Common myeloid progenitor, CD34-positive (primary cell): ENCODE data around the gene VPS50.

Experiments
- CTCF ChIA-PET: fragments of 350-600 bp; sonication (Branson Sonifier 250); formaldehyde crosslinking; loops from one replicate; lab custom pipeline; 2021; ENCODE audit warnings: antibody characterized with exemption; lab: Charles Lee
- POLR2A ChIA-PET: fragments of 350-600 bp; sonication (Branson Sonifier 250); formaldehyde crosslinking; loops from one replicate; lab custom pipeline; 2021; ENCODE audit warnings: antibody characterized with exemption; lab: Charles Lee
- DNase-seq, 3 donors: peaks; one replicate each; pipeline versions ENCODE4 v3.0.0 to v3.0.0-alpha.2; 2013
- H3K27ac ChIP-seq, 2 experiments: 1 replicate in 1 of 2; 2 replicates in 1 of 2; pipeline ENCODE4 v1.7.0; 2013; ENCODE audit warnings: inconsistent platforms in 2 of 2, low read length in 2 of 2, mild to moderate bottlenecking in 2 of 2, low read depth in 1 of 2, moderate library complexity in 1 of 2; ENCODE audit not compliant: severe bottlenecking in 2 of 2, insufficient read depth in 1 of 2, poor library complexity in 1 of 2
- H3K27me3 ChIP-seq, 5 experiments: replicated peaks in 2 of 5; 1 replicate in 3 of 5; 2 replicates in 2 of 5; pipeline versions ENCODE4 v1.6.1 to v1.7.0; 2013; ENCODE audit warnings: low read length in 4 of 5, mild to moderate bottlenecking in 2 of 5, moderate library complexity in 2 of 5, inconsistent platforms in 1 of 5; ENCODE audit not compliant: insufficient read depth in 5 of 5, control insufficient read depth in 4 of 5
- H3K36me3 ChIP-seq, 4 experiments: 1 replicate in 2 of 4; 2 replicates in 2 of 4; pipeline versions ENCODE4 v1.6.1 to v1.7.0; 2013; ENCODE audit warnings: low read length in 3 of 4, control low read depth in 1 of 4, mild to moderate bottlenecking in 1 of 4; ENCODE audit not compliant: control insufficient read depth in 4 of 4, insufficient read depth in 4 of 4
- H3K4me1 ChIP-seq, 4 experiments: 1 replicate in 3 of 4; 2 replicates in 1 of 4; pipeline versions ENCODE4 v1.6.1 to v1.7.1; 2013; ENCODE audit warnings: low read length in 3 of 4, mild to moderate bottlenecking in 3 of 4, control low read depth in 1 of 4, inconsistent platforms in 1 of 4, moderate library complexity in 1 of 4; ENCODE audit not compliant: control insufficient read depth in 4 of 4, insufficient read depth in 4 of 4; ENCODE audit errors: control extremely low read depth in 1 of 4
- H3K4me3 ChIP-seq, 7 experiments: 1 replicate in 4 of 7; 2 replicates in 3 of 7; pipeline versions ENCODE4 v1.5.1 to v1.7.0; 2013; ENCODE audit warnings: mild to moderate bottlenecking in 7 of 7, low read length in 6 of 7, moderate library complexity in 6 of 7, inconsistent platforms in 2 of 7, low read depth in 2 of 7, control low read depth in 1 of 7; ENCODE audit not compliant: insufficient read depth in 4 of 7, control insufficient read depth in 1 of 7; ENCODE audit errors: extremely low read depth in 1 of 7
- H3K9me3 ChIP-seq, 5 experiments: 1 replicate in 4 of 5; 2 replicates in 1 of 5; pipeline versions ENCODE4 v1.6.1 to v1.7.1; 2013; ENCODE audit warnings: low read length in 4 of 5, mild to moderate bottlenecking in 2 of 5, inconsistent platforms in 1 of 5, low read depth in 1 of 5, moderate library complexity in 1 of 5; ENCODE audit not compliant: control insufficient read depth in 4 of 5, insufficient read depth in 2 of 5; ENCODE audit errors: control extremely low read depth in 1 of 5
- WGBS: methylation state at CpG from one replicate; pipeline ENCODE4 v1.1.5; 2013; ENCODE audit not compliant: insufficient coverage; 5-methylcytosine and 5-hydroxymethylcytosine counted together

Gene VPS50

DNA sequence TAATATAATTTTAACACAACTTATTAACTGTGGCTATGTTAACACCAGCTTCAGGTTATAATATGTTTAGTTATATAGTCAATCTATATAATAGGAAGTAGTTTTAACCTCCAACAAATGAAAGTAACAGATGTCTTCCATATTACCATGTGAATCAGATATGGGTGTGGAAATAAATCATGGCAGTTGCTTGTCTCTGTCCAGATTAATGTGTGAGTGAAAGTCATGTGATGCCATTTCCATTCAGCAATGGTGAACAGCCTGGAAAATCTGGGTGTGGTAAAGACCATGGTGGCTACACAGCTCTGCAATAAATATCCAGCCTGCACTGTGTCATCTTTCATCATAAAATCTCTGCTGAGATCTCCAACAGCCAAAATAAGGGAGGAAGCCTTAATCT is 33.7 kb upstream of the VPS50 start:
- H3K36me3 ChIP-seq: no peaks in the 10 kb centered on the region
- DNase-seq: no peak
- CTCF ChIA-PET: no interaction called here
- no peak overlapping the region for H3K27ac ChIP-seq
- H3K27me3 ChIP-seq: no peaks in the 10 kb centered on the region
- H3K4me1 ChIP-seq: peaks cover 0 to 12% (median 2%) of the 10 kb centered on the region in 4 experiments
- no peak overlapping the region for H3K4me3 ChIP-seq
- POLR2A ChIA-PET: interaction anchor here (0.5 kb wide), 1 partner anchor 362 kb away, joined by 3 read pairs; no protein-coding TSS in a partner anchor
- H3K9me3 ChIP-seq: no peaks in the 10 kb centered on the region

DNA sequence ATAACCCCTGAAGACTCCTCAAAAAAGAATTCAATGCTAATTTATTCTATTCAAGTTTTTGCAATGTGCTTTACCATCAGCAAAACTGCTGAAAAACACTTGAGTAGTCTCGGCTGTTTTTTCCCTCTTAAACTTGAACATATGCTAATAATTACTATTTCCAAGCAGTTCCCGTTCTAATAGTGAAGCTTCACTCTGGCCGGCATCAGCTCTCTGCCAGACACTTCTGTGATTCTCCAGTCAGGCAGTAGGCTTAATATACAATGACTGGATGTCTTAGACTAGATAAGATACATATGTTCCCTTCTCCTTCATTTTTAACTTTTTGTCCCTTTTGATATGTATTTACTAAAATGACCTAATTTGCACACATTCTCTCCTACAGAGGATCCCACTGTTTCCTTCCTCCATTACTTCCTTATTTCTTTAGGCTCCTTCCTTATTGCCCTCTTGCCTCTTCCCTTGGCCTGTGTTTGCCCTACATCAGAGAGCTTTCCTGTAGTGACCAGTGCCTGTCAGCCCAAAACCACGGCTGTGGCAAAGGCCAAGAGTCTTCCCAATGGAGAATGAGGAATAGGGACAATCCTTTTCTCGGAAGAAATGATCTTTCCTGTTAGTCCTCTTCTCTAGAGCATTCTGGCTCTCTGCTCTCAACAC is 29.4 kb upstream of the VPS50 start:
- Histone ChIP-seq H3K36me3 (no peaks in the 10 kb centered on the region), H3K27me3 (no peaks in the 10 kb centered on the region), H3K9me3 (no peaks in the 10 kb centered on the region), H3K4me1 (no peaks in the 10 kb centered on the region), H3K4me3 (no peak overlapping the region), H3K27ac (no peak overlapping the region)
- WGBS: 88% methylated on average over 3 of the region's 5 CpGs
- no peak for DNase-seq
- CTCF ChIA-PET: no interaction called here
- POLR2A ChIA-PET: interaction anchor here (0.6 kb wide), 1 partner anchor 94 kb away, joined by 3 read pairs; no protein-coding TSS in a partner anchor

DNA sequence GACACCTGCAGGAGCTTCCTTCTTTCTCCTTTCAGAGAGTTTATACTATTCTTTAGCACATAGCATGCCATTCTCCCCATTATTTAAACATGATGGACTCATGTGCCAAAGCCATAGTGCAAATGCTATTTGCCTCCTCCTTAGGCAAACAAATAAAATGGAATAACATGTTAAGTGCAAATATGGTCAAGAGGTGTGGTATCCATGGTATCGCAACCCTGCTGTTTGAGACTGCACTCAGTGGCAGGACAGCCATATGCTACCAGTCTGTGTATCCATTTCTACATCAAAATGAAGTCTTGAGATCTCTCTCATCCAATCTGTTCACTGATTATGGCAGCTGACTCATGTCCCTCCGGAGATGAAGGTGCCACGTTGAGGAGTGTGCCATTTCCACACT is 28.7 kb upstream of the VPS50 start:
- CTCF ChIA-PET: no interaction called here

DNA sequence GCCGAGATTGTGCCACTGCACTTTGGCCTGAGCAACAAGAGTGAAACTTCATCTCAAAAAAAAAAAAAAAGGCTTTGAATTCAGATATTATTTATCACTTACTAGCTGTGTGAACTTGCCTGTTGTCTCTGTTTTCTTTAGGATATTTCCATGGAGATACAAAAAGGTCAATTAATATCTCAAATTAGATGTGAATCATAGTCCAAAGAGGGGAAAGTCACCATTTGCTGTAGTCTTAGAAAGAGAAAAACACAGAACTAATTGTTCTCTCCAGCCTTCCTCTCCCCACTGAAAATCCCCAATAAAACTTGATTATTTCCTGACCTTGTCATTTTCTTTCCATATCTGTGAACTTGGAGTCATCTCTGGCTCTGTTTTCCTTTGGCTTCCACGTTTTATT is 27.1 kb upstream of the VPS50 start:
- no peak for DNase-seq
- no peak overlapping the region for H3K4me3 ChIP-seq
- H3K9me3 ChIP-seq: no peaks in the 10 kb centered on the region
- no peaks in the 10 kb centered on the region for H3K4me1 ChIP-seq
- POLR2A ChIA-PET: no interaction called here
- no peaks in the 10 kb centered on the region for H3K36me3 ChIP-seq
- 70% methylated on average over 2 of the region's 2 CpGs for WGBS
- H3K27me3 ChIP-seq: no peaks in the 10 kb centered on the region
- CTCF ChIA-PET: no interaction called here
- H3K27ac ChIP-seq: no peak overlapping the region

More for the DNA sequence above, 28.7 kb upstream of the VPS50 start:
- Histone ChIP-seq H3K27me3 (no peaks in the 10 kb centered on the region), H3K4me3 (no peak overlapping the region), H3K36me3 (no peaks in the 10 kb centered on the region), H3K27ac (no peak overlapping the region), H3K4me1 (no peaks in the 10 kb centered on the region), H3K9me3 (no peaks in the 10 kb centered on the region)
- WGBS: 90% methylated on average over 2 of the region's 3 CpGs
- POLR2A ChIA-PET: interaction anchor here (0.6 kb wide), 1 partner anchor 93 kb away, joined by 3 read pairs; no protein-coding TSS in a partner anchor
- no peak for DNase-seq

DNA sequence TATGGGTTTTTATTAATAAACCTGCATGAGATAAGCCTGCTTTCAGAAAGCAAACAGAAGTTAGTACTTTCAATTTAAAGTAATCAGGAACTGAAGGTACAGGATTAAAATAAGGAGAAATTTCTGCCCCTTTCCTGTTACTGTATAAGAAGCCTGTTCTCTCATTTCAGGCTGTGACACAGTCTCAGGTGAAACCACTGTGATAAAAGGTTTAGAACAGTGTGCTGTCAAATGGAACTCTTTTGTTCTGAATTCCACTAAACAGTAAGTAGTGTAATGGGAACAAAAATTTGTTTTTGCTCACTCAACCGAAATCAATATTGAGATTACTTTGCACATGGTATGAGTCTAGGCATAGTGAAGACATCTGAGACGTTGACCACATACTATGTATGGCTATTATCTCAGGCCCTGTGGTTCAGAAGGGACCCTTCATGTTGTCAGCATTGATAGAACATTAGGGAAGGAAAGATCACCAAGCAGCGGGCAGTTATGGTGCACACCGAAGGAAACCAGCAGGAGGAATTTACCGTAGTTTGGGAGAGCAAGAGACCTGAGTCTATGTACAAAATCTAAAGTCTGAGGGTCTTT is 20.8 kb upstream of the VPS50 start:
- Histone ChIP-seq H3K27me3 (no peaks in the 10 kb centered on the region), H3K36me3 (no peaks in the 10 kb centered on the region), H3K4me1 (peaks cover 3 to 15% (median 8%) of the 10 kb centered on the region in 4 experiments), H3K27ac (no peak overlapping the region), H3K9me3 (no peaks in the 10 kb centered on the region), H3K4me3 (no peak overlapping the region)
- DNase-seq: no peak
- 86% methylated on average over 5 of the region's 5 CpGs for WGBS
- CTCF ChIA-PET: no interaction called here
- POLR2A ChIA-PET: no interaction called here

DNA sequence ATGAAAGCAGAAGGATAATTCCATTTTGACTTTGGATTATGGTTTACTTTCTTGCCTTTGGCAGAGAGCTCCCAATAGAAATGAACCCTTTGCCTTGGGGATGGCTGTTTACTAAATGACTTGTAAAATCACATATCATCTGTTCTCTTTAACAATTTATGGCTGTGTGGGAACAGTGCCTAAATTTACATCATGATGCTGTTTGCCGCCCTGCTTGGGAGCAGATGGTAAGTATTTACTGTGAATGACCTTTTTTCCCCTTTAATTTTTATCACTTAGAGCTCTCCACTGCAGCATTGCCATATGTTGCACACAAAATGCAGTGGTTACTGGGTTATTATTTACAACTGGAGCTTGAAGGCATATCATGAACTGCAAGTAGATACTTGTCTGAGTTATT is 19.3 kb upstream of the VPS50 start:
- H3K4me1 ChIP-seq: peaks cover 3 to 15% (median 8%) of the 10 kb centered on the region in 4 experiments
- H3K4me3 ChIP-seq: no peak overlapping the region
- H3K9me3 ChIP-seq: no peaks in the 10 kb centered on the region
- H3K27me3 ChIP-seq: no peaks in the 10 kb centered on the region
- ChIA-PET POLR2A (no interaction called here), CTCF (interaction anchor here (1.1 kb wide), 1 partner anchor 67 kb away, joined by 3 read pairs; no protein-coding TSS in a partner anchor)
- no peak overlapping the region for H3K27ac ChIP-seq
- WGBS: no CpG with 5 or more reads among the region's 1 CpG
- no peak for DNase-seq
- H3K36me3 ChIP-seq: no peaks in the 10 kb centered on the region
